DND-41 (cell line): ENCODE measurements around the gene DARS2.

ENCODE experiments used
- CTCF ChIP-seq: IDR thresholded peaks from 2 replicates; pipeline ENCODE4 v1.5.1; 2012; ENCODE audit warnings: borderline replicate concordance, low read length, moderate library complexity, mild to moderate bottlenecking; ENCODE audit not compliant: poor library complexity, severe bottlenecking; ENCODE audit errors: extremely low read depth
- EZH2 ChIP-seq: IDR thresholded peaks from 3 replicates; pipeline ENCODE4 v1.6.1; 2012; ENCODE audit warnings: borderline replicate concordance, low read depth, mild to moderate bottlenecking, moderate library complexity, low read length, inconsistent platforms; ENCODE audit not compliant: severe bottlenecking

- TF ChIP-seq CTCF (no peak), EZH2 (no peak)
Observed at GRCh38 chr1:173857363-173857917, 33.0 kb downstream of the DARS2 start.
